Gastroesophageal sphincter (tissue), 4 donors: ENCODE results near the gene COLEC12. TPM values are rescaled to one million over a fixed set of nuclear protein-coding genes. Genes with fewer than 3 reads are reported as not detected.

Experiments
- ATAC-seq: fragments of 150-250 bp; one replicate; pipeline ENCODE4 v1.9.1; 2016; ENCODE audit warnings: mild to moderate bottlenecking, moderate library complexity
- H3K27ac ChIP-seq, 4 donors: fragments of 200-600 bp; sonication (generic) in 3 of 4; 1 replicate in 3 of 4; 2 replicates in 1 of 4; pipeline ENCODE4 v1.5.1; 2016 to 2019
- H3K27me3 ChIP-seq: fragments of 200-600 bp; sonication (generic); one replicate; pipeline ENCODE4 v1.5.1; 2019
- H3K36me3 ChIP-seq, 2 donors: fragments of 200-600 bp; sonication (generic); one replicate each; pipeline ENCODE4 v1.5.1; 2019; ENCODE audit warnings: control low read depth in 1 of 2
- H3K4me1 ChIP-seq, 3 donors: fragments of 200-600 bp; sonication (generic); 1 replicate in 2 of 3; 2 replicates in 1 of 3; pipeline ENCODE4 v1.5.1; 2016 to 2019; ENCODE audit warnings: control low read depth in 2 of 3
- H3K4me3 ChIP-seq, 2 donors: fragments of 200-600 bp; sonication (generic); one replicate each; pipeline ENCODE4 v1.5.1; 2019; ENCODE audit warnings: mild to moderate bottlenecking in 1 of 2, moderate library complexity in 1 of 2
- H3K9me3 ChIP-seq, 3 donors: fragments of 200-600 bp; sonication (generic); one replicate each; pipeline ENCODE4 v1.5.1; 2017 to 2019; ENCODE audit warnings: control low read depth in 2 of 3
- EP300 ChIP-seq: sonication (generic); formaldehyde crosslinking; IDR thresholded peaks from one replicate; pipeline ENCODE4 v1.6.1; 2017; ENCODE audit warnings: antibody characterized with exemption, mild to moderate bottlenecking
- POLR2A ChIP-seq, 2 donors: fragments of 450-650 bp; IDR thresholded peaks; one replicate each; pipeline ENCODE4 v1.6.1; 2017; ENCODE audit warnings: antibody characterized with exemption in 2 of 2, mild to moderate bottlenecking in 2 of 2, moderate library complexity in 1 of 2
- POLR2AphosphoS5 ChIP-seq: sonication (generic); formaldehyde crosslinking; IDR thresholded peaks from one replicate; pipeline ENCODE4 v1.6.1; 2017; ENCODE audit warnings: antibody characterized with exemption
- WGBS, 2 donors: methylation state at CpG; one replicate each; pipeline ENCODE4 v1.1.5; 2018; ENCODE audit warnings: low coverage in 1 of 2; 5-methylcytosine and 5-hydroxymethylcytosine counted together
- total RNA-seq, 4 donors: library from RNA; depleted of rRNA; stranded (reverse); fragments of >200 nt; gene quantifications; one replicate each; pipeline ENCODE4 v1.1.0, GENCODE V29; 2016
- TF ChIP-seq, protein P1 (sequence below), 4 experiments: fragments of 200-600 bp in 2 of 4; fragments of 450-650 bp in 2 of 4; sonication (generic) in 1 of 4; IDR thresholded peaks; one replicate each; pipeline ENCODE4 v1.5.1; 2017 to 2019; ENCODE audit warnings: antibody characterized with exemption in 4 of 4, mild to moderate bottlenecking in 2 of 4, moderate library complexity in 2 of 4

COLEC12 gene
- total RNA-seq, 4 donors from 2014 or later = 21.2 to 40.1 (median 37.1) TPM

DNA sequence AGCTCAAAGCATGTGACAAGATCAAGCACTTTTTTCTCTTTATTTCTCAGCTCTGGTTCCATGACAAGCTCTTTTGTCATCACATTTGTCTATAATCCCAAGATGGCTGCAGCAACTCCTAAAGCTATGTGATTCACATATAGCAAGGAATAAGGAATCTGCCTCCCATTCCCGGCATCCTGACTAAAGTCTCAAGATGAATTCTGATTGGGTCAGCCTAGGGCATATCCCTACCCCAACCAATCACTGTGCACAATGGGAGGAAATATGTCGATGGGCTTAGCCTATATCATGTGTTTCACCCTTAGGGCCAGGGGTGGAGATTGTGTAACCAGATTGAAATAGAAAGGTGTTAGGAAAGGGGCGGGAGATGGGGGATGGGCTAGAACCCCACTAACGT is 23.1 kb upstream of the COLEC12 start:
- TF ChIP-seq POLR2AphosphoS5 (no peak), POLR2A (IDR thresholded peaks at IDR 0.05) (no peak), EP300 (no peak)
- TF ChIP-seq, protein P1, sequence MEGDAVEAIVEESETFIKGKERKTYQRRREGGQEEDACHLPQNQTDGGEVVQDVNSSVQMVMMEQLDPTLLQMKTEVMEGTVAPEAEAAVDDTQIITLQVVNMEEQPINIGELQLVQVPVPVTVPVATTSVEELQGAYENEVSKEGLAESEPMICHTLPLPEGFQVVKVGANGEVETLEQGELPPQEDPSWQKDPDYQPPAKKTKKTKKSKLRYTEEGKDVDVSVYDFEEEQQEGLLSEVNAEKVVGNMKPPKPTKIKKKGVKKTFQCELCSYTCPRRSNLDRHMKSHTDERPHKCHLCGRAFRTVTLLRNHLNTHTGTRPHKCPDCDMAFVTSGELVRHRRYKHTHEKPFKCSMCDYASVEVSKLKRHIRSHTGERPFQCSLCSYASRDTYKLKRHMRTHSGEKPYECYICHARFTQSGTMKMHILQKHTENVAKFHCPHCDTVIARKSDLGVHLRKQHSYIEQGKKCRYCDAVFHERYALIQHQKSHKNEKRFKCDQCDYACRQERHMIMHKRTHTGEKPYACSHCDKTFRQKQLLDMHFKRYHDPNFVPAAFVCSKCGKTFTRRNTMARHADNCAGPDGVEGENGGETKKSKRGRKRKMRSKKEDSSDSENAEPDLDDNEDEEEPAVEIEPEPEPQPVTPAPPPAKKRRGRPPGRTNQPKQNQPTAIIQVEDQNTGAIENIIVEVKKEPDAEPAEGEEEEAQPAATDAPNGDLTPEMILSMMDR (IDR thresholded peaks at IDR 0.05) = no peak
- ATAC-seq = no peak
- Histone ChIP-seq H3K27ac (no peak overlapping the region), H3K9me3 (no peaks in the 10 kb centered on the region), H3K27me3 (no peaks in the 10 kb centered on the region), H3K36me3 (no peaks in the 10 kb centered on the region), H3K4me3 (no peak overlapping the region), H3K4me1 (peaks cover 0 to 26% (median 0%) of the 10 kb centered on the region in 3 donors)
- 38 to 55% methylated on average over 2 to 4 of the region's 4 CpGs for WGBS, 2 donors

DNA sequence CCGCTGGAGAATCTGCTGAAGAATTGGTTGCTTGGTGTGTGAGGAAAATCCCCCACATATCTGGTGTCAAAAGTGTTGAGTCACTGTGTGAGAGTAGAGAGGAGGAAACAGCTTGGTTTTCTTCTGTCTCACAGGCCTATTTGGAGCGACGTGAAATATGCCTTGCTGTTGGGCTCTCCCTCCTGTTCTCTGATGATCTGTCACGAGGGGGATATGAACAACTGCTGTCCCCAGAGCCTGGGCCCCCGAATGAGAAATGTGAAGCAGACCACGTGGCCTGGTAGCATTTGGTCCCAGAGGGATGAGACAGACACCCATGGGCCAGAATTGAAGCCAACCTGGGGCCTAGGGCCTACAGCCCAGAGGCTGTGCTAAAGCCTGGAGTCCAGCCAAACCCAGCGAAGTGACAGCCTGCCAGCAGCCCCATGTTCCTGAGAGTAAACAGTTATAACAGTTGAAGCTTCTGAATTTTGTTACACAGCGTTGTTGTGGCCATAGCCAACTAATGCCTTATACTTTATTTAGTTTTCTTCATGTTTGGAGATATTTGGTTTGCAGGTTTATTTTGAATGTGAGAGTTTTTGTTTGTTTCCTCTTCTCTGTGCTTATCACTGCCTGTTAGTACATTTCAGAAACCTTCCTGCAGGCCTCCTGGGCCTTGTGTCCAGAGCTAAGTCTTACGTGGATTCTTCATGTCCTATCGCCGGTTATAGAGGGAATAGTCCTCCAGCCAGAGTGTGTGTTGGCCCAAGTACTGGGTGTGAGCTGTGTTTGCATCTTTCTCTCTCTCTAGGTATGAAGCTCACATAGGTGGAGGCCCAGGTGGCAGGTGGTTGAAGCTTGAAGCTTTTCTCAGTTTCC is 18.7 kb upstream of the COLEC12 start:
- 42 to 44% methylated on average over 9 to 11 of the region's 11 CpGs for WGBS, 2 donors
- Histone ChIP-seq H3K27ac (peak overlapping the region in 3 of 4 donors; percentile 52 to 70 (median 62)), H3K4me3 (no peak overlapping the region)

DNA sequence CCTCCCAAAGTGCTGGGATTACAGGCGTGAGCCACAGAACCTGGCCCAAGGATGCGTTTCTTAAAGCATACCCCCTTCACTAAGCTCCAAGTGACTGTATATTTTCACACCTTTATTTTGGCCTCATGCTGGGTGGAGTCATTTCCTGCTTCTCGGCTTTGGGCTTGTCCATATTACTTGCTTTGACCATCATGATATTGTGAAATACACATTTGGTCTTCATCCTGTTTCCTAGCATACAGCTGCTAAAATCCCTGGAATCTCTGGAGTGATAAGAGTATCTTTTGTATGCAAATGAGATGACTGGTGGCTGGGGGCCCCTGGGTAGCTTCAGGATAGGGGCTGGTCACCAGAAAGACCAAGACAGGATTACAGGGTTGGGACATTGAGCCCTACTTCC is 17.6 kb upstream of the COLEC12 start:
- peaks cover 0 to 15% (median 0%) of the 10 kb centered on the region in 3 donors for H3K4me1 ChIP-seq
- no peaks in the 10 kb centered on the region for H3K36me3 ChIP-seq
- H3K4me3 ChIP-seq = no peak overlapping the region
- H3K9me3 ChIP-seq = no peaks in the 10 kb centered on the region
- H3K27me3 ChIP-seq = no peaks in the 10 kb centered on the region
- no peak overlapping the region for H3K27ac ChIP-seq
- TF ChIP-seq EP300 (no peak), POLR2A (IDR thresholded peaks at IDR 0.05) (no peak), POLR2AphosphoS5 (no peak)
- TF ChIP-seq, protein P1 (IDR thresholded peaks at IDR 0.05) = no peak
- 57 to 94% methylated on average over 1 to 3 of the region's 3 CpGs for WGBS, 2 donors
- no peak for ATAC-seq

More for the DNA sequence above, 18.7 kb upstream of the COLEC12 start:
- Histone ChIP-seq H3K9me3 (no peaks in the 10 kb centered on the region), H3K36me3 (no peaks in the 10 kb centered on the region), H3K4me1 (peaks cover 0 to 19% (median 0%) of the 10 kb centered on the region in 3 donors), H3K27me3 (no peaks in the 10 kb centered on the region)
- TF ChIP-seq, protein P1 (IDR thresholded peaks at IDR 0.05) = no peak
- no peak for TF ChIP-seq POLR2AphosphoS5
- TF ChIP-seq EP300 = no peak
- TF ChIP-seq POLR2A (IDR thresholded peaks at IDR 0.05) = no peak
- ATAC-seq = peak; percentile 74

DNA sequence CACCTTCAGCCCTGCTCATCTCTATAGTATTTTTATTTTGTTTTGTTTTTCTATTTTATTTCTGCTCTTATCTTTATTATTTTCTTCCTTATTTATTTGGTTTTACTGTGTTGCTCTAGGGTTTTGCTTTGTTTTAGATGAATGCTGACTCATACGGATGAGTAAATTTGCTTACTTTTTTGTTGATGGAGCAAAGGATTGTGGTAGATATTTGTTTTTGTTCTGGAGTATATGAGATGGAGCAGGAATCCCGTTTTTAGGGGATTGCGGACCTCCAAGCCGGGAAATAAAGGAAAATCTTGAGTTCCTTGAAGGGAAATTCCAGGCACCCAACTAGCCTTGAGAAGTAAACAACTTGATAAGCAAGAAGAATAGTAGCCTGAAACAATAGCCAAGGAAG is 15.3 kb upstream of the COLEC12 start:
- Histone ChIP-seq H3K4me1 (peaks cover 0 to 15% (median 0%) of the 10 kb centered on the region in 3 donors), H3K9me3 (no peaks in the 10 kb centered on the region), H3K36me3 (no peaks in the 10 kb centered on the region), H3K27me3 (no peaks in the 10 kb centered on the region), H3K4me3 (no peak overlapping the region), H3K27ac (no peak overlapping the region)
- WGBS, 2 donors = 42 to 82% methylated on average over 3 of the region's 4 CpGs
- no peak for TF ChIP-seq POLR2A (IDR thresholded peaks at IDR 0.05)
- no peak for TF ChIP-seq EP300
- TF ChIP-seq, protein P1 (IDR thresholded peaks at IDR 0.05) = no peak
- TF ChIP-seq POLR2AphosphoS5 = no peak
- ATAC-seq = no peak
